GM12878 (cell line): ENCODE measurements around the gene TM4SF1. TPM values are rescaled to one million over a fixed set of nuclear protein-coding genes. Genes with fewer than 3 reads are reported as not detected.
"Not testable (repeated sequence)": the region's sequence is repeated elsewhere in the genome, so short reads cannot be mapped to it uniquely, and the experiment has no call there.

Experiments used
- ATAC-seq: fragments of 200-7000 bp; cut with Tn5 transposase; 3 replicates; pipeline ENCODE4 v1.9.1; 2020; ENCODE audit warnings: mild to moderate bottlenecking, moderate library complexity
- BruUV-seq: library from RNA; stranded (reverse); fragments of 400-500 nt; replicated peaks from 2 replicates; lab custom pipeline; 2021; lab: Mats Ljungman, UMichigan
- CTCF ChIA-PET: fragments of 300-600 bp; sonication (Branson Sonifier 250); formaldehyde crosslinking; extraction: SDS; loops from one replicate; lab custom pipeline; 2021; ENCODE audit warnings: inconsistent platforms; lab: Yijun Ruan, JAX
- POLR2A ChIA-PET: fragments of 350-600 bp; formaldehyde crosslinking; extraction: SDS; loops from one replicate; lab custom pipeline; 2021; ENCODE audit warnings: inconsistent platforms; lab: Charles Lee
- RAD21 ChIA-PET: fragments of 300-600 bp; sonication (Branson Sonifier 250); formaldehyde crosslinking; loops from one replicate; lab custom pipeline; 2023; ENCODE audit warnings: antibody characterized with exemption; ENCODE audit not compliant: unreplicated experiment; lab: Charles Lee
- SMC1A ChIA-PET: fragments of 300-600 bp; sonication (Branson Sonifier 250); formaldehyde crosslinking; loops from one replicate; lab custom pipeline; 2023; ENCODE audit not compliant: unreplicated experiment, uncharacterized antibody; lab: Charles Lee
- DNase-seq: peaks from one replicate; pipeline ENCODE4 v3.0.0-alpha.2; 2011; ENCODE audit warnings: low read depth, low spot score
- FAIRE-seq: peaks from 3 replicates; lab custom pipeline; 2011; peaks lifted over from hg19 to GRCh38; lab: Jason Lieb, UNC
- H2AFZ ChIP-seq: 2 replicates; pipeline ENCODE4 v1.6.0; 2011; ENCODE audit warnings: low read depth, low read length, control low read depth; ENCODE audit not compliant: control insufficient read depth
- H3K27ac ChIP-seq: 2 replicates; pipeline ENCODE4 v1.5.1; 2011; ENCODE audit warnings: control low read depth; ENCODE audit not compliant: control insufficient read depth, insufficient read depth
- H3K27me3 ChIP-seq, 2 experiments: replicated peaks in 1 of 2; 2 replicates each; pipeline versions ENCODE4 v1.6.0 to v1.6.1; 2011; ENCODE audit warnings: low read length in 1 of 2; ENCODE audit not compliant: control insufficient read depth in 2 of 2, insufficient read depth in 2 of 2
- H3K36me3 ChIP-seq, 2 experiments: 2 replicates each; pipeline ENCODE4 v1.5.1; 2011; ENCODE audit warnings: low read length in 1 of 2; ENCODE audit not compliant: control insufficient read depth in 2 of 2, insufficient read depth in 2 of 2
- H3K4me1 ChIP-seq: 2 replicates; pipeline ENCODE4 v1.6.1; 2011; ENCODE audit warnings: mild to moderate bottlenecking, low read length, moderate library complexity, mixed read lengths; ENCODE audit not compliant: control insufficient read depth, insufficient read depth
- H3K4me2 ChIP-seq: 2 replicates; pipeline ENCODE4 v1.6.0; 2011; ENCODE audit warnings: control low read depth; ENCODE audit not compliant: control insufficient read depth, insufficient read depth
- H3K4me3 ChIP-seq: fragments of 200-600 bp; sonication (generic); 2 replicates; pipeline ENCODE4 v1.5.1; 2016
- H3K79me2 ChIP-seq: 2 replicates; pipeline ENCODE4 v1.6.0; 2011; ENCODE audit warnings: low read length; ENCODE audit not compliant: control insufficient read depth, insufficient read depth
- H3K9ac ChIP-seq: 2 replicates; pipeline ENCODE4 v1.8.0; 2011; ENCODE audit warnings: low read length, control low read depth, mixed read lengths; ENCODE audit not compliant: control insufficient read depth, insufficient read depth
- H3K9me3 ChIP-seq: replicated peaks from 3 replicates; pipeline ENCODE4 v1.5.1; 2011; ENCODE audit warnings: mild to moderate bottlenecking, low read length; ENCODE audit not compliant: control insufficient read depth, insufficient read depth
- H4K20me1 ChIP-seq: 2 replicates; pipeline ENCODE4 v1.6.0; 2011; ENCODE audit not compliant: control insufficient read depth, insufficient read depth
- CBX3 ChIP-seq: fragments of 200-600 bp; sonication (generic); IDR thresholded peaks from 2 replicates; pipeline ENCODE4 v1.6.1; 2016; ENCODE audit warnings: low read depth, borderline replicate concordance
- DPF2 ChIP-seq: fragments of 450-650 bp; IDR thresholded peaks from 2 replicates; pipeline ENCODE4 v1.6.1; 2017; ENCODE audit warnings: mild to moderate bottlenecking
- EP300 ChIP-seq, 2 experiments: fragments of 150-350 bp in 1 of 2; IDR thresholded peaks; 2 replicates each; pipeline ENCODE4 v1.6.1; 2011 to 2012; ENCODE audit warnings: low read depth in 2 of 2, low read length in 2 of 2, borderline replicate concordance in 1 of 2, improper control_type of control experiment in 1 of 2, inconsistent platforms in 1 of 2; ENCODE audit not compliant: control insufficient read depth in 1 of 2
- GATAD2B ChIP-seq: fragments of 450-650 bp; conservative IDR thresholded peaks from 2 replicates; pipeline ENCODE4 v1.6.1; 2017; ENCODE audit warnings: low read depth, mild to moderate bottlenecking, moderate library complexity
- JUNB ChIP-seq: IDR thresholded peaks from 2 replicates; pipeline ENCODE4 v1.6.1; 2016; ENCODE audit warnings: antibody characterized with exemption, mild to moderate bottlenecking
- NR2C2 ChIP-seq: IDR thresholded peaks from 2 replicates; pipeline ENCODE4 v1.6.1; 2011; ENCODE audit warnings: borderline replicate concordance, low read depth; ENCODE audit not compliant: control insufficient read depth, insufficient read length
- PAX8 ChIP-seq: fragments of 450-650 bp; IDR thresholded peaks from 2 replicates; pipeline ENCODE4 v1.6.1; 2017; ENCODE audit warnings: mild to moderate bottlenecking, moderate library complexity
- POLR2A ChIP-seq: IDR thresholded peaks from 2 replicates; pipeline ENCODE4 v1.6.1; 2011; ENCODE audit warnings: low read depth, mild to moderate bottlenecking, low read length
- SRF ChIP-seq, 2 experiments: IDR thresholded peaks; 2 replicates each; pipeline ENCODE4 v1.6.1; 2011; ENCODE audit warnings: low read depth in 2 of 2, low read length in 2 of 2, mild to moderate bottlenecking in 1 of 2, moderate library complexity in 1 of 2
- ZNF217 ChIP-seq: fragments of 450-650 bp; IDR thresholded peaks from 2 replicates; pipeline ENCODE4 v1.6.1; 2017; ENCODE audit warnings: antibody characterized with exemption, mild to moderate bottlenecking
- WGBS: methylation state at CpG from one replicate; pipeline ENCODE4 v1.1.6; 2016; ENCODE audit warnings: low lambda C conversion rate; ENCODE audit not compliant: insufficient replicate concordance, insufficient coverage; ENCODE audit errors: missing lambda C conversion rate; 5-methylcytosine and 5-hydroxymethylcytosine counted together
- in situ Hi-C: fragments of 300-500 bp; cut with MboI; formaldehyde crosslinking; loops from 9 replicates; pipeline ENCODE4 v1.14.3; 2018; ENCODE audit warnings: mixed read lengths
- intact Hi-C: fragments of 100-400 bp; cut with micrococcal nuclease; formaldehyde crosslinking; loops from one replicate; pipeline ENCODE4 v1.14.2; 2022; ENCODE audit not compliant: unreplicated experiment
- polyA plus RNA-seq, 11 experiments: library from polyadenylated mRNA; depleted of rRNA in 4 of 11; unstranded in 6 of 11; stranded (reverse) in 5 of 11; fragments of >200 nt; fragmentation: Nextera tagmentation in 4 of 11; fragmentation: Illumina TruSeq in 1 of 11; extraction: Ambion mirVana in 4 of 11; extraction: Trizol in 1 of 11; gene quantifications; 1 replicate in 1 of 11; 2 replicates in 10 of 11; pipeline versions ENCODE4 v1.2.1 to v1.2.3, GENCODE V29; 2011 to 2016; ENCODE audit warnings: inconsistent platforms in 2 of 11, missing spikeins in 2 of 11, low read depth in 1 of 11
- total RNA-seq, 4 experiments: library from RNA; depleted of rRNA in 3 of 4; stranded (reverse); fragments of >200 nt in 3 of 4; fragmentation: Illumina TruSeq in 1 of 4; extraction: Trizol in 1 of 4; gene quantifications; 2 replicates each; pipeline versions ENCODE4 v1.2.1 to v1.2.3, GENCODE V29; 2013 to 2021

The TM4SF1 gene
- total and polyA plus RNA-seq, 10 of the 15 experiments (the other 5 are each of a cell fraction or from before 2014, with no cell fraction given), result 0.05 to 1.2 TPM; not detected in 8

DNA sequence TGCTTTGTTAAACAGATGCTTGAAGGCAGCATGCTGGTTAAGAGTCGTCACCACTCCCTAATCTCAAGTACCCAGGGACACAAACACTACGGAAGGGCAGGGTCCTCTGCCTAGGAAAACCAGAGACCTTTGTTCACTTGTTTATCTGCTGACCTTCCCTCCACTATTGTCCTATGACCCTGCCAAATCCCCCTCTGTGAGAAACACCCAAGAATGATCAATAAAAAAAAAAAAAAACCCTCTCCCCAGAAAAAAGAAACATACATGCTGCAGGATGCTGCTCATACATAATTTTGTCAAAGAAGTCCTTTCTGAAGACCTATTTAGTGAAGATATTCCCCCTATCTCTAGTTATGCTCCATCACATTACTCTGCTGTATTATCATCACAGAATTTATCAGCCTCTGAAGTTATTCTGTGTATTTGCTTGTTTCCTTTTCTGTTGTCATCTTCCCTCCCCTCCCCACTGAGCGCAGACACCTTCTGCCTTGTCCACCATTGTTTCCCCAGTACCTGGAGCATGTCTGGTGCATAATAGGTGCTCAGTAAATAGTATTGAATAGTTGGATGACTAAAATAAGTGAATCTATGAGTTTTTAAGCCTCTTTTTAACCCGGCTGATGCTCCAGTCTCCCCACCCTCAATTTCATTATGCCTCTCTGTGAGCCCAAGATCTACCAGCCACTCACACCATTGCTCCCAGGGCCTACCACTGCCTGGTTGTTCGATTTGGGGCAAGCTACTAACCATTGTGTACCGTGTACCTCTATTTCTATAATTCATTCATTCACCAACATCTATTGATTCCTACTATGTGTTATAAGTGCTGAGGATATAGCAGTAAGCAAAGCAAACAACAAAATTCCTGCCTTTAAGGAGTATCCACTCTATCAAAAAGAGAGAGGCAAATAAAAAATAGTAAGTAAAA is 4.0 kb upstream of the TM4SF1 start (continued):
- no peak for TF ChIP-seq JUNB

DNA sequence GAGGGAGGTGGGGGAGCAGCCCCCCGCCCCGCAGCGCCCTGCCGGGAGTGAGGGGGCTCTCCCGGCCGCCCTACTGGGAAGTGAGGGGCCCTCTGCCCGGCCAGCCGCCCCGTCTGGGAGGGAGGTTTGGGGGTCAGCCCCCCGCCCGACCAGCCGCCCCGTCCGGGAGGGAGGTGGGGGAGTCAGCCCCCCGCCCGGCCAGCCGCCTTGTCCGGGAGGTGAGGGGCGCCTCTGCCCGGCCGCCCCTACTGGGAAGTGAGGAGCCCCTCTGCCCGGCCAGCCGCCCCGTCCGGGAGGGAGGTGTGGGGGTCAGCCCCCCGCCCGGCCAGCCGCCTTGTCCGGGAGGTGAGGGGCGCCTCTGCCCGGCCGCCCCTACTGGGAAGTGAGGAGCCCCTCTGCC is 2.8 kb upstream of the TM4SF1 start:
- RAD21 ChIA-PET, in situ Hi-C loops, SMC1A ChIA-PET, FAIRE-seq, H3K9ac ChIP-seq, H3K79me2 ChIP-seq, H3K4me2 ChIP-seq, DNase-seq, CTCF ChIA-PET, H3K36me3 ChIP-seq, BruUV-seq, H4K20me1 ChIP-seq, H3K9me3 ChIP-seq, H2AFZ ChIP-seq, H3K4me3 ChIP-seq, ATAC-seq, intact Hi-C loops, H3K27me3 ChIP-seq, POLR2A ChIA-PET, H3K4me1 ChIP-seq, H3K27ac ChIP-seq: not testable (repeated sequence)
- WGBS, result no CpG with 5 or more reads among the region's 32 CpGs

DNA sequence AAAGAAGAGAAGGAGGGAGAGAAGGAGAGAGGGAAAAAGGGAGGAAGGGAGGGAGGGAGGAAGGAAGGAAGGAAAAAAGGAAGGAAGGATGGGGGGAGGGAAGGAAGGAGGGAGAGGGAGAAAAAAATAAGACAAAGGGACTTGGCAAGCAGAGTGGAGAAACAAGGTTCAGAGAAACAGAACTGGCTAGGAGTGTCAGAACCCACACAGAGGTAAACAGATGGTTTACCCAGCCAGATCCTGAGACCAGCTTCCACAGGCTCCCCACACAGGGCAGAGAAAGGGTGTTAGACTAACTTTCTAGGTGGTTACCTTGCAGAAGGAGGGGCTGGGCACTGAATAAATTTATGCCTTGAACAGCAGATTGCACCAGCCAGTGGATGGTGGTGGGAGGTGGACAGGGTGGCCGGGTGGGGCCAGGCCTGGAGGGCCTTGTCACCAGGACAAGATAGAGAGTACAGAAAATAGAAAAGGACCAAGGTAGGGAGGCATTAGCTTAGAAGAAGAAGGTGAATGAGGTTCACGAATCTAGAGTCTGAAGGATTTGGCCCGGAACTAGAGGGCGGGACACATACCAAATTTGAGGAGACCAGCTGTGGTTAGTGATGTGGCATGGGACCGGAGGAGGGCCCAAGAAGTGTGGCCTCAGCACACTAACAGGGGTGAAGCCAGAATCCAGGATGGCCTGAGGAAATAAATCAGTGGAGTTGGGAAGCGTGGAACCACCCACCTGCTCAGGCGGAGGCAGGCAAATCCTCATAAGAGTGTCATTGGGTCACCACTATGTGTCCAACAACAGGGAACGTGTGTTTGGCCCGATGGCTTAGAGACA is 1.2 kb upstream of the TM4SF1 start:
- CTCF ChIA-PET, result no interaction called here
- no peak overlapping the region for H3K4me3 ChIP-seq
- POLR2A ChIA-PET, result no interaction called here
- intact Hi-C loops, result loop anchor here (1.0 kb wide), 1 partner anchor 22 kb away; no protein-coding TSS in a partner anchor
- in situ Hi-C loops, result no loop called here
- no peaks in the 10 kb centered on the region for H3K4me1 ChIP-seq
- no peak overlapping the region for H2AFZ ChIP-seq
- no peaks in the 10 kb centered on the region for H3K36me3 ChIP-seq
- RAD21 ChIA-PET, result no interaction called here
- DNase-seq, result no peak
- H3K79me2 ChIP-seq, result no peaks in the 10 kb centered on the region
- SMC1A ChIA-PET, result no interaction called here
- H3K9me3 ChIP-seq, result no peaks in the 10 kb centered on the region
- no peaks in the 10 kb centered on the region for H3K27me3 ChIP-seq
- FAIRE-seq, result no peak
- no peak for ATAC-seq
- no peak overlapping the region for H3K27ac ChIP-seq
- H4K20me1 ChIP-seq, result no peaks in the 10 kb centered on the region
- 79% methylated on average over 9 of the region's 9 CpGs for WGBS
- no peak overlapping the region for H3K4me2 ChIP-seq
- H3K9ac ChIP-seq, result no peak overlapping the region
- no TSS peak for BruUV-seq
- TF ChIP-seq CBX3 (no peak), GATAD2B (no peak), NR2C2 (no peak), SRF (IDR thresholded peaks at IDR 0.05; ENCODE audit: low read depth in 2 of 2, low read length in 2 of 2) (no peak), DPF2 (no peak), ZNF217 (no peak), POLR2A (no peak), EP300 (IDR thresholded peaks at IDR 0.05; ENCODE audit: borderline replicate concordance in 1 of 2, control insufficient read depth in 1 of 2, low read depth in 2 of 2, low read length in 2 of 2) (no peak), PAX8 (no peak)
